ENCODE measurements around the gene LINGO1.

DNA sequence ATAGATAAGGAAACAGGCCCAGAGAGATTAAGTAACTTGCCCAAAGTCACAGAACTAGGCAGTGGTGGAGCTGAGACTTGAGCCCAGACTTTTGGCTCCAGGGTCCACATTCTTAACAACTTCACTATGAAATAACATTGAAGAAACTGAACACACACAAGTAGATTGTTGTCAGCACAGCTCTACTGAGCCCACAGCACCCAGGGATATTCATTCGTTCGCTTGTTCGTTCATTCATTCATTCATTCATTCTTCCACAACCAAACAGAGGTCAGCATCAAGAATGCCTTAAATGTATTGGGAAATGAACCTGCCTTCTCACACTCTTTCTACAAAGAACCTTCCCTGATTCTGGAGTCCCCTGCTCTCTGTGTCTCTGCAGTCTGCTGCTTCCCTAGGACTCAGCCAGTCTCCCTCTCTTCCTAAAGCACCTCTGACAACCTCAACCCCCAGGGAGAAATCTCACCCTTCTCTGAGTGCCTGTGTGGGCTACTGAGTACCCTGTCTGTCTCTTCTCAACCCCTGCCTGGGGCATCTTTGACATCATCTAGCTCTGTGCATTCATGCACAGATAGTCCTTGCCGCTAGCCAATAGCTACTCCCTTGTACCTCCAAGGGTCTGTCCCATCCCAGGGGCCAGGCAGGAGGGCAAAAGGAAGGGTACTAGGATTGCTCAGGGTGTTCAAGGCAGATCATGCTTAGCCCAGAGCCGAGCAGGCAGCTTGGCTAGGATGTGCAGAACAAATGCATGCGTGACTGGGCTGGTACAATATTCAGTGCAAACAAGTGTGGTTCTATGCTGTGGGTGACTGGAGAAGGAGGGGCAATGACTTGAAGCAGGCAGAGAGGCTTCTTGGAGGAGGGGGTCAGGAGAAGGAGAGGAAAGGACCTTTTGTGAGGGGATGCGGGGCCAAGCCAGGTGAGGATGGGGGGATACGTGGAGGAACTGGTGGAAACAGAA lies 3.4 kb downstream of the LINGO1 start:
- TF ChIP-seq CTCF (IDR thresholded peaks at IDR 0.05; ENCODE audit: control extremely low read depth in 1 of 3, insufficient read depth in 1 of 3, low read depth in 1 of 3, low read length in 3 of 3): no peak
- TF ChIP-seq EZH2 (IDR thresholded peaks at IDR 0.05; ENCODE audit: low read depth, low read length, severe bottlenecking): no peak
- no peak for TF ChIP-seq POLR2A (IDR thresholded peaks at IDR 0.05; ENCODE audit: control extremely low read depth in 1 of 2, low read depth in 2 of 2, low read length in 2 of 2)
- no peak for TF ChIP-seq TBP (IDR thresholded peaks at IDR 0.05; ENCODE audit: low read depth, low read length)
- no peak for TF ChIP-seq EP300 (IDR thresholded peaks at IDR 0.05; ENCODE audit: borderline replicate concordance in 1 of 2, low read depth in 2 of 2, low read length in 2 of 2)
- no peak for TF ChIP-seq PHF8 (conservative IDR thresholded peaks at IDR 0.05; ENCODE audit: low read depth, low read length)
- no peak for TF ChIP-seq CHD1 (IDR thresholded peaks at IDR 0.05; ENCODE audit: low read depth, low read length)
- TF ChIP-seq RAD21 (IDR thresholded peaks at IDR 0.05 in 1 of 2, conservative IDR thresholded peaks at IDR 0.05 in 1 of 2; ENCODE audit: low read depth in 2 of 2, low read length in 2 of 2): no peak
- no peak for TF ChIP-seq SIX5 (IDR thresholded peaks at IDR 0.05; ENCODE audit: low read depth, low read length)
- TF ChIP-seq, protein P1, sequence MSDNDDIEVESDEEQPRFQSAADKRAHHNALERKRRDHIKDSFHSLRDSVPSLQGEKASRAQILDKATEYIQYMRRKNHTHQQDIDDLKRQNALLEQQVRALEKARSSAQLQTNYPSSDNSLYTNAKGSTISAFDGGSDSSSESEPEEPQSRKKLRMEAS (IDR thresholded peaks at IDR 0.05): no peak
- TF ChIP-seq POLR2AphosphoS5 (IDR thresholded peaks at IDR 0.05; ENCODE audit: low read depth, low read length): no peak
- TF ChIP-seq KDM1A (IDR thresholded peaks at IDR 0.05; ENCODE audit: borderline replicate concordance, low read length): no peak

All from H1 (cell line).